Left ventricle myocardium inferior (tissue), 1 donor: ENCODE data around the gene TESMIN. TPM values are rescaled to one million over a fixed set of nuclear protein-coding genes. Genes with fewer than 3 reads are reported as not detected.

ENCODE experiments used
- DNase-seq: peaks from one replicate; pipeline ENCODE4 v3.0.0-alpha.2; 2020
- H3K27ac ChIP-seq: fragments of 200-600 bp; replicated peaks from 2 replicates; pipeline ENCODE4 v1.8.0; 2021
- H3K27me3 ChIP-seq: fragments of 200-600 bp; 2 replicates; pipeline ENCODE4 v1.8.0; 2021; ENCODE audit warnings: low read depth
- H3K36me3 ChIP-seq: fragments of 200-600 bp; 2 replicates; pipeline ENCODE4 v1.8.0; 2021
- H3K4me1 ChIP-seq: fragments of 200-600 bp; 2 replicates; pipeline ENCODE4 v1.8.0; 2021
- H3K4me3 ChIP-seq: fragments of 200-600 bp; 2 replicates; pipeline ENCODE4 v1.8.0; 2021; ENCODE audit warnings: mild to moderate bottlenecking, moderate library complexity
- H3K9me3 ChIP-seq: fragments of 200-600 bp; replicated peaks from 2 replicates; pipeline ENCODE4 v1.8.0; 2021
- CTCF ChIP-seq: fragments of 200-600 bp; IDR thresholded peaks from 2 replicates; pipeline ENCODE4 v1.8.0; 2021; ENCODE audit warnings: antibody characterized with exemption, mild to moderate bottlenecking, borderline replicate concordance
- intact Hi-C: fragments of 100-400 bp; cut with micrococcal nuclease; formaldehyde crosslinking; loops from one replicate; pipeline ENCODE4 v1.11.0; 2022
- total RNA-seq: library from RNA; stranded (reverse); fragmentation: NEBNext Ultra II Directional; extraction: Animal tissue kit (Norgen Biotek cat#: 25700); gene quantifications from one replicate; pipeline ENCODE4 v1.2.1, GENCODE V29; 2021
- donor health status: DM: no; HTN: yes; CAD: no; lungs with severe emphysema.

TESMIN gene
- total RNA-seq, 1 donor from 2014 or later, result 0.52 TPM

GRCh38 chr11:68667511-68668500 lies 83.5 kb downstream of the TESMIN start:
- Histone ChIP-seq H3K36me3 (no peaks in the 10 kb centered on the region), H3K27me3 (peaks cover 55% of the 10 kb centered on the region), H3K9me3 (peaks cover 3% of the 10 kb centered on the region), H3K27ac (no peak overlapping the region), H3K4me3 (no peak overlapping the region), H3K4me1 (no peaks in the 10 kb centered on the region)
- TF ChIP-seq CTCF, result no peak
- DNase-seq, result no peak
- intact Hi-C loops, result no loop called here

GRCh38 chr11:68666849-68667248 lies 84.5 kb downstream of the TESMIN start:
- no peak overlapping the region for H3K4me3 ChIP-seq
- DNase-seq, result no peak
- peaks cover 57% of the 10 kb centered on the region for H3K27me3 ChIP-seq
- intact Hi-C loops, result no loop called here
- no peaks in the 10 kb centered on the region for H3K4me1 ChIP-seq
- no peak overlapping the region for H3K27ac ChIP-seq
- no peak for TF ChIP-seq CTCF
- H3K9me3 ChIP-seq, result peaks cover 3% of the 10 kb centered on the region
- no peaks in the 10 kb centered on the region for H3K36me3 ChIP-seq

GRCh38 chr11:68665436-68665835 lies 85.9 kb downstream of the TESMIN start:
- Histone ChIP-seq H3K4me3 (no peak overlapping the region), H3K27ac (no peak overlapping the region), H3K36me3 (no peaks in the 10 kb centered on the region), H3K9me3 (no peaks in the 10 kb centered on the region), H3K4me1 (no peaks in the 10 kb centered on the region), H3K27me3 (peaks cover 64% of the 10 kb centered on the region)
- DNase-seq, result no peak
- intact Hi-C loops, result no loop called here
- TF ChIP-seq CTCF, result no peak

DNA sequence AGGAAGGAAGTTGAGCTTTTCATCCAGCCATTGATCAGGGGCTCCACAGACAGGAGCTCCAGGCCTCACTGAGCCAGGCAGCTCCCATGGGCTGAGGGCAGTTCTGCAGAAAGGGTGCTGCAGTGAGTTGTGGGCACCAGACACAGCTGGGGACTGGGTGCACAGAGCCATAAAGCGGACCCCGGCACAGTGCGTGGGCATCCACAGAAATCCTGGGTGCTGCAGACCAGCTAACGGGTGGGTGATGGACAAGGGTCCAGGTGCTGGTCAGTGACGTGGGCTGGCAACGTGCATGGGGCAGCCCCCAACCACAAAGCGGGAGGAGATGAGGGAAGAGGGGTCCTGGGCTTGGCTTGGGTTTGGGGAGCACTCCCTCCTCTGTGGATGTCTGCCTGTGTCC lies 86.4 kb downstream of the TESMIN start:
- no peak overlapping the region for H3K4me3 ChIP-seq
- H3K27ac ChIP-seq, result no peak overlapping the region
- H3K27me3 ChIP-seq, result peaks cover 59% of the 10 kb centered on the region
- intact Hi-C loops, result no loop called here
- no peak for TF ChIP-seq CTCF
- no peak for DNase-seq
- H3K4me1 ChIP-seq, result no peaks in the 10 kb centered on the region
- H3K36me3 ChIP-seq, result no peaks in the 10 kb centered on the region
- H3K9me3 ChIP-seq, result no peaks in the 10 kb centered on the region

DNA sequence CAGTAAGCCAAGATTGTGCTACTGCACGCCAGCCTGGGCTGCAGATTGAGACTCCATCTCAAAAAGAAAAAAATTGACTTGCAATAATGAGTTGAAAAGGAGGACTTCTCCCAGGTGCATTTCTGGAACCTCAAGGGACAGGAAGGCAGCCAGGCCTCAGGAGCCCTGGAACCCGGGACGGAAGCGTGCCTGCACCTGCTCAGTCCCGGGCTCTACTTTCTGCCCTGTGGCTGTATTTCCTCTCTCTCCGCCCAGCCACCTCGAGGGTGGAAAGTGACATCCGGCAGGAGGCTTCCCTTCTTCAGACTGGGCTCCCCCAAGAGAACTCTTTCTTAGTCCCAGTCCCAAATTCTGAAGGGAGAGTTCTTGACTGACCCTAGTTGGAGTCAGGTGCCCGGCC lies 87.2 kb downstream of the TESMIN start:
- no peaks in the 10 kb centered on the region for H3K36me3 ChIP-seq
- peaks cover 6% of the 10 kb centered on the region for H3K4me1 ChIP-seq
- no peaks in the 10 kb centered on the region for H3K9me3 ChIP-seq
- H3K4me3 ChIP-seq, result no peak overlapping the region
- no peak overlapping the region for H3K27ac ChIP-seq
- peaks cover 54% of the 10 kb centered on the region for H3K27me3 ChIP-seq
- TF ChIP-seq CTCF, result no peak
- intact Hi-C loops, result no loop called here
- no peak for DNase-seq
